PC-9 (cell line): ENCODE results near the gene RGR. TPM values are rescaled to one million over a fixed set of nuclear protein-coding genes. Genes with fewer than 3 reads are reported as not detected.

Experiments
- BruUV-seq: library from RNA; stranded (reverse); fragments of 400-500 nt; replicated peaks from 2 replicates; lab custom pipeline; 2021; lab: Mats Ljungman, UMichigan
- CTCF ChIA-PET: fragments of 300-600 bp; sonication (Branson Sonifier 250); formaldehyde crosslinking; loops from one replicate; lab custom pipeline; 2022; ENCODE audit warnings: antibody characterized with exemption; lab: Charles Lee
- POLR2A ChIA-PET: fragments of 300-600 bp; sonication (Branson Sonifier 250); formaldehyde crosslinking; loops from one replicate; lab custom pipeline; 2022; ENCODE audit warnings: antibody characterized with exemption; ENCODE audit not compliant: unreplicated experiment; lab: Charles Lee
- DNase-seq, 2 experiments: peaks; one replicate each; pipeline versions ENCODE4 v3.0.0 to v3.0.0-alpha.2; 2015 to 2022; ENCODE audit warnings: mixed read lengths in 1 of 2
- H2AFZ ChIP-seq: fragments of 200-600 bp; sonication (generic); 2 replicates; pipeline ENCODE4 v1.8.1; 2017; ENCODE audit warnings: antibody characterized with exemption
- H3F3A ChIP-seq: fragments of 200-600 bp; sonication (generic); 2 replicates; pipeline ENCODE4 v1.8.1; 2017; ENCODE audit warnings: antibody characterized with exemption, mild to moderate bottlenecking, low read depth; ENCODE audit not compliant: insufficient read depth
- H3K27ac ChIP-seq: fragments of 200-600 bp; sonication (generic); 2 replicates; pipeline ENCODE4 v1.6.1; 2016; ENCODE audit warnings: mixed run types
- H3K27me3 ChIP-seq: fragments of 200-600 bp; sonication (generic); 2 replicates; pipeline ENCODE4 v1.6.1; 2016; ENCODE audit warnings: low read depth, mixed run types; ENCODE audit not compliant: insufficient read depth
- H3K36me3 ChIP-seq: fragments of 200-600 bp; sonication (generic); 2 replicates; pipeline ENCODE4 v1.6.1; 2016; ENCODE audit warnings: low read depth, mixed run types
- H3K4me1 ChIP-seq: fragments of 200-600 bp; sonication (generic); replicated peaks from 2 replicates; pipeline ENCODE4 v1.6.1; 2016; ENCODE audit warnings: mixed run types; ENCODE audit not compliant: insufficient read depth
- H3K4me2 ChIP-seq: fragments of 200-600 bp; sonication (generic); 2 replicates; pipeline ENCODE4 v1.6.1; 2017; ENCODE audit warnings: mixed run types
- H3K4me3 ChIP-seq: fragments of 200-600 bp; sonication (generic); 2 replicates; pipeline ENCODE4 v1.6.1; 2016; ENCODE audit warnings: mixed run types
- H3K79me2 ChIP-seq: fragments of 200-600 bp; sonication (generic); 2 replicates; pipeline ENCODE4 v1.6.1; 2017; ENCODE audit warnings: low read depth, mixed run types
- H3K9me2 ChIP-seq: fragments of 200-600 bp; sonication (generic); 2 replicates; pipeline ENCODE4 v1.8.1; 2017; ENCODE audit warnings: mild to moderate bottlenecking; ENCODE audit not compliant: insufficient read depth
- H3K9me3 ChIP-seq: fragments of 200-600 bp; sonication (generic); 2 replicates; pipeline ENCODE4 v1.8.1; 2016; ENCODE audit warnings: low read depth; ENCODE audit not compliant: insufficient read depth
- H4K20me1 ChIP-seq: fragments of 200-600 bp; sonication (generic); 2 replicates; pipeline ENCODE4 v1.8.1; 2017; ENCODE audit not compliant: insufficient read depth
- CTCF ChIP-seq: fragments of 200-600 bp; sonication (generic); conservative IDR thresholded peaks from 2 replicates; pipeline ENCODE4 v1.6.1; 2017; ENCODE audit warnings: mixed run types, antibody characterized with exemption, mild to moderate bottlenecking, moderate library complexity
- EZH2 ChIP-seq: fragments of 200-600 bp; sonication (generic); IDR thresholded peaks from 2 replicates; pipeline ENCODE4 v1.8.0; 2017; ENCODE audit warnings: antibody characterized with exemption, low read depth
- intact Hi-C: fragments of 100-400 bp; cut with micrococcal nuclease; formaldehyde crosslinking; loops from one replicate; pipeline ENCODE4 v1.10.0; 2022; ENCODE audit not compliant: unreplicated experiment
- total RNA-seq: library from RNA; stranded (reverse); gene quantifications from 2 replicates; pipeline ENCODE4 v1.2.3, GENCODE V29; 2021

The RGR gene
- total RNA-seq, 1 experiment from 2014 or later = not detected

- BruUV-seq = no TSS peak
- H3K4me1 ChIP-seq = no peaks in the 10 kb centered on the region
- no peak for TF ChIP-seq CTCF
- no peak for TF ChIP-seq EZH2
- H3K27me3 ChIP-seq = peaks cover 92% of the 10 kb centered on the region
- H4K20me1 ChIP-seq = 0 out of 2 replicates have a peak, but pooled peaks cover 9% of the 10 kb centered on the region
- no peaks in the 10 kb centered on the region for H3F3A ChIP-seq
- no peak overlapping the region for H3K4me2 ChIP-seq
- no peaks in the 10 kb centered on the region for H3K9me3 ChIP-seq
- H3K4me3 ChIP-seq = no peak overlapping the region
- H3K36me3 ChIP-seq = no peaks in the 10 kb centered on the region
- no peak overlapping the region for H2AFZ ChIP-seq
- CTCF ChIA-PET = no interaction called here
- H3K79me2 ChIP-seq = no peaks in the 10 kb centered on the region
- DNase-seq = no peak
- intact Hi-C loops = no loop called here
- no peaks in the 10 kb centered on the region for H3K9me2 ChIP-seq
- no peak overlapping the region for H3K27ac ChIP-seq
- POLR2A ChIA-PET = no interaction called here
Observed at GRCh38 chr10:84197643-84198042, 47.2 kb upstream of the RGR start.

- H3K36me3 ChIP-seq = no peaks in the 10 kb centered on the region
- BruUV-seq = no TSS peak
- H3K27ac ChIP-seq = no peak overlapping the region
- H3K79me2 ChIP-seq = no peaks in the 10 kb centered on the region
- no peak for DNase-seq
- H3K4me3 ChIP-seq = no peak overlapping the region
- H3K9me2 ChIP-seq = no peaks in the 10 kb centered on the region
- TF ChIP-seq CTCF = no peak
- H3F3A ChIP-seq = no peaks in the 10 kb centered on the region
- no peak overlapping the region for H3K4me2 ChIP-seq
- peaks cover 92% of the 10 kb centered on the region for H3K27me3 ChIP-seq
- ChIA-PET POLR2A (no interaction called here), CTCF (no interaction called here)
- intact Hi-C loops = no loop called here
- H4K20me1 ChIP-seq = 0 out of 2 replicates have a peak, but pooled peaks cover 9% of the 10 kb centered on the region
- no peaks in the 10 kb centered on the region for H3K4me1 ChIP-seq
- no peaks in the 10 kb centered on the region for H3K9me3 ChIP-seq
- H2AFZ ChIP-seq = no peak overlapping the region
Observed at GRCh38 chr10:84198206-84198915, 46.5 kb upstream of the RGR start.

GRCh38 chr10:84200537-84201243, 44.2 kb upstream of the RGR start:
- intact Hi-C loops = no loop called here
- BruUV-seq = no TSS peak
- Histone ChIP-seq H3K4me1 (no peaks in the 10 kb centered on the region), H3K27me3 (peaks cover 99% of the 10 kb centered on the region), H3K79me2 (no peaks in the 10 kb centered on the region), H3F3A (no peaks in the 10 kb centered on the region), H3K9me3 (no peaks in the 10 kb centered on the region), H3K4me3 (no peak overlapping the region), H3K9me2 (no peaks in the 10 kb centered on the region), H3K36me3 (no peaks in the 10 kb centered on the region), H2AFZ (no peak overlapping the region), H3K4me2 (no peak overlapping the region), H3K27ac (no peak overlapping the region), H4K20me1 (0 out of 2 replicates have a peak, but pooled peaks cover 6% of the 10 kb centered on the region)
- DNase-seq = no peak
- POLR2A ChIA-PET = no interaction called here
- CTCF ChIA-PET = no interaction called here
- no peak for TF ChIP-seq CTCF
- TF ChIP-seq EZH2 = no peak
